CD4-positive, alpha-beta T cell treated with Interleukin-12 subunit alpha and Interleukin-12 subunit beta, for 1 hour (primary cell): ENCODE results near the gene AKAP10.

Experiments
- DNase-seq: peaks from one replicate; pipeline ENCODE4 v3.0.0-alpha.2; 2020

The AKAP10 gene

DNA sequence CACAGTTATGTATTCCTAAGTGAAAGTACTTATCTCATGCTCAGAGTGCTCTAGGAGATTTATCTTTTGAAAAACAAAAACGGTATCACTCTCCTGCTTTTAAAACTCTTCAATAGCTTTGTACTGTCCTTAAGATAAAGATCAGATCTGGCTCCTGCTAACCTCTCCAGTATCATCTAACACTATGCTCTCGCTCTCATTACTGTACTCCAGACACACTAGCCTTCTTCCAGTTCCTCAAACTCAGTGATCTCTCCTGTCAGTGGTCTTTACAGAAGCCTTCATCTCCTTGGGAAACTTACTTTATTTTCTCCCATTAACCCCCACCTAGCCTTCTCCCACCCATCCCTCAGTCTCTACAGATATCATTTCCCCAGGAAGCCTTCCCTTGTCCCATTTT, 120.0 kb downstream of the AKAP10 start:
- no peak for DNase-seq
